ENCODE measurements around the gene CLEC11A.

Gene CLEC11A

DNA sequence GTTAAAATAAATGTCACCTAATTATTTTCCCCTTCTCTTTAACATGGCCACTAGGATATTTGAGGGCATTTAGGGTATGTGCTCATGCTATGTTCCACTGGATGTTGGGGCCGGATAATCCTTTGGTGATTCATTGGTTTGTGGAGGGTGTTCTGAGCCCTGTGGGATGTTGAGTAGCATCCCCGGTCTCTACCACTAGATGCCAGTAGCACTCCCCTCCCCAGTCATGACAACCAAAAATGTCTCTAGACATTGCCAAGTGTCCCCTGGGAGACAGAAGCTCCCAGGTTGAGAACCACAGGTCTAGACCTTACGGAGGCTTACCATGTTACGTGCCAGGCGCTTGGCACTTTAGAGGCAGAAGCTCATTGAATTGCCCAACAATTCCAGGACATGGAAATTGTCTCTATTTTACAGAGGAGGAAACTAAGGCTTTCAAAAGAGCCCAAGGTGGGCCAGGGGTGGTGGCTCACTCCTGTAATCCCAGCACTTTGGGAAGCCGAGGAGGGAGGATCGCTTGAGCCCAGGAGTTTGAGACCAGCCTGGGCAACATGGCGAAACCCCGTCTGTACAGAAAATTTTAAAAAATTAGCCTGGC, 17.6 kb upstream of the CLEC11A start:
- no peak for DNase-seq (ENCODE audit: low read depth)

DNA sequence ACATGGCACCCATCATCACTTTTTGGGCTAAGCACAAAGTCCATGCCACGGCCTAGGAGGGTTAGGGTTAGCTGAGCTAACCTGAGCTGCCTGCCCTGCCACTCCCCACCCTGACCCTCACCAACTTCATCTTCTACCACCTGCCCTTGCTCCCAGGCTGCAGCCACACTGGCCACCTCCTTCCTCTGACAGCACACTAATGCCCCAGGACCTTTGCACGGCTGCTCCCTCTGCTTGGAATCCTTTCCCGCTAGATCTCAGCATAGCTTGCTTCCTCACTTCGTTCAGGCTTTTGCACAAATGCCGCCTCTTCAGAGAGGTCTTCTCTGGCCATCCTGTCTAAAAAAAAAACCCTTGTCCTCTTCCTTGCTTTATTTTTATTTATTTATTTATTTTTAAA, 16.8 kb upstream of the CLEC11A start:
- DNase-seq (ENCODE audit: low read depth), result no peak

DNA sequence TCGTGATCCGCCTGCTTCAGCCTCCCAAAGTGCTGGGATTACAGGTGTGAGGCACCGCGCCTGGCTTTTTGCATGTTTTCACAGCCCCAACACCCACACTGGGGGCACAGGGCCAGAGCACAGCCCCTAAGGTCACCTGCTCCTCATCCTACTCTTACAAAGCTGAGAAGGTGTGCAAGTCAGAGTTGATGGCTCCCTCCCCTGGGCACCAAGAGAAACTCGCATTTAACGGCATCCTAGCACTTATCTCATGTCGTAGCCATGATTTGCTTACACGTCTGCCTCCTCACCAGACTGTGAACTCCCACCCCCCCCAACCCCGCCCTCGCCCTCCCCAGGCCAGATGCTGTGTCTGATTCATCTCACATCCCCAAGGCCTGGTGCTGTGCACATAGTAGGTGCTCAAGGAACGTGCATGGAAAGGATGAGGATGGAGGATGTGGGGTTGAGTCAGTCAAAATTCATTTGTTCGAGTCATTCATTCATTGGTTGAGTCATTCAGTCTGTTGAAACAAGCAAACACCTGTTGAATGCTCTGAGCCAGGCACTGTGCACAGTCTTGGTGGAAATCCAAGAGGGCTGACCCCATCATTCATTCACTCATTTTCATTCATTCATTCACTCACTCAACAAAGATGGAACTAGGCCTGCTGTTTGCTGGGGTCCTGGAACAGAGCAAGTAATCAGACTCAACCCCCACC, 14.8 kb upstream of the CLEC11A start:
- DNase-seq (ENCODE audit: low read depth), result no peak

DNA sequence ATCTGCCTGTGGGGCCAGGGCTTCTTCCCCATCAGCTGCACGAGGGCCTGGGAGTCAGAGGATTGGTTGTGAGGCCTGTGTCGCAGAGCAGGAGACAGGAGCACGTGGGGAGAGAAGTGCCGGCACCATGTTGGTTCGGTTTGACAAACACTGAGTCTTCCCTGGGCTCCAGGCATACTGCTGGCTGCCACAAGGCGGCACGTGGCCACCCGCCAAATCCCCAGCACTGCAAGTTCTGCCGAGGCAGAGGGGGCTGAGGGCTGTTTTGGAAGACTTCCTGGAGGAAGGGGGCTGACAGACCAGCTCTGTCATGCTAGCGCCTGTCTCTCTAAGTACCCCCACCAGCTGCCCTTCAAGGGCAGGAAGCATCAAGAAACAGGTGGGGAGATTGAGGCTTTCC, 13.1 kb upstream of the CLEC11A start:
- DNase-seq (ENCODE audit: low read depth), result no peak

- DNase-seq (ENCODE audit: low read depth), result no peak
These were observed 12.6 kb upstream of the CLEC11A start for GRCh38 chr19:50710612-50711011.

DNA sequence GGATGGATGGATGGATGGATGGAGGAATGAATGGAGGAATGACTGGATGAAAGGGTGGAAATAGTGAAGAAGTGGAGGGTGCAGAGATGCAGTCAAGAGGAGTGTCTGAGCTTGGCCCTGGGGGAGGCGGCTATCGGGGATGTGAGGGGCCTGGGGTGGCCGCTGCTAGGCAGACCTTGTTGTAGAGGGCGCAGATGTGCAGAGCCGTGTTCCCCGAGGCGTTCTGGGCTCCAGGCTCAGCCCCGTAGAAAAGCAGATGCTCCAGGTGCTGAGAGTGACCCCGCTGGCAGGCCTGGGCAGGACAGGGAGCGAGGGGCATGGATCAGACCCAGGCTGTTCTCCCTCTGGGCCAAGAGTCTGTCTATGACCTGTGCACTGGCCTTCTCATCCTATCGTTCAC, 12.0 kb upstream of the CLEC11A start:
- no peak for DNase-seq (ENCODE audit: low read depth)

- no peak for DNase-seq (ENCODE audit: low read depth)
These were observed 11.4 kb upstream of the CLEC11A start for GRCh38 chr19:50711805-50712204.

- no peak for DNase-seq (ENCODE audit: low read depth)
These were observed 10.3 kb upstream of the CLEC11A start for GRCh38 chr19:50712833-50713232.

DNA sequence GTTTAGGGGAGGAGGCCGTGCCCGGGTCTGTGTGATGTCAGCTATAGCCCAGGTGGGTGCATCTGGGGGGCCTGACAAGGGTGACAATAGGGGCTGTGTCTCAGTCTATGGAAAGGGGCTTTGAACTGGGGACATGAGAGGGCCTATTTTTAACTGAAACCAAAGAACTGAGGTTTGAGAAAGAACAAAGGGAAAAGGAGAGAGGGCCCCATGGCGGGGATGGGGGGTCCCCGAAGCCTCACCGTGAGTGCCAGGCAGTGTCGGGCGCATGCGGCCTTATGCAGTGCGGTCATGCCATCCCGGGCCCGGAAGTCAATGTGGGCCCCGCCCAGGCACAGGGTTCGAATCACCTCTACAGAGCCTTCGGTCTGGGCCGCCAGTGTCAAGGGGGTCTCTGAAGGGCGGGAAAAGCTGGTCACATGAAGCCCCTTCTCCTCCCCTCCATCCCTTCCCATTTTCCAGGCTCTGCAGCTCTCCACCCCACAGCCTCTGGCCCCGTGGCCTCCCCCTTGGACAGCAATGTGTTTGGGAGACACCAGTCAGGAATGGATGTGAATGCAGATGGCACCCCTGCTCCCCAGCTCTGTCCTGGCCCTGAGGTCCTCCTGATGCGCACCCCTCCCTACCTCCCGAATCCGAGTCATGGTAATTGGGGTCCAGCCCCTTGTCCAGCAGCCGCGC, 9.5 kb upstream of the CLEC11A start:
- no peak for DNase-seq (ENCODE audit: low read depth)

GRCh38 chr19:50716178-50717025, 6.8 kb upstream of the CLEC11A start:
- no peak for DNase-seq (ENCODE audit: low read depth)

DNA sequence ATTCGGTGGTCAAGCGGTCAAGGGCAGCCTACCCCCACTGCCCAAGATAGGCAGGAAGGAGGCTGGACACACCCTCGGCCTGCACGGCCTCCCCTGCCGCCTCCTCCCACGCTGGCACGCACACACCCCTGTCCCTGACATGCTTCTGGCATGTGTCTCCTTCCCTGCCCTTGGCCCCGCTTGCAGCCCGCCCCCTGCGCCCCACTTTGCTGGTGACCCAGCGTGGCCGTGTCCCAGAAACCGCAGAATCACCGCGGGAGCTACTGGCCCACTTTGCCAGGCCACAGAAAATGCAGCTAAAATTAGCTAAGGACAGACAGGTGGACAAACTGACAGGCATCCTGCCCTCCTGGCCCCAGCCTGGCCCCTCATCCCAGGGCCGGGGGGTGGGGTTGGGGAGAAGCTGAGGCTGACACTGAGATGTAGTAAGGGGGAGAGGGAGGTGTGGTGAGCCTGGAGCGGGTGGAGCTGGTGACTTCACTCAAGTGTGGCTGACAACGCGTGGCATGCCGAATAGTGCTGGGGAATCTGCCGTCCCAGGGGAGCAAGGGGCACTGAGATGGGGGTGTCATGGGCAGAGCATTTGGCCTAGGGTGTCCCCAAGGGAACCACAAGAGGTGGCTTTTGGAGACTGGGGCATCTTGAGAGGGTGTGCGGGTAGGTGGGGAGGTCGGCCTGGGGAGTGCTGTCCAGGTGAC, 6.0 kb upstream of the CLEC11A start:
- no peak for DNase-seq (ENCODE audit: low read depth)

- DNase-seq (ENCODE audit: low read depth), result no peak
These were observed 5.3 kb upstream of the CLEC11A start for GRCh38 chr19:50717891-50718254.

DNA sequence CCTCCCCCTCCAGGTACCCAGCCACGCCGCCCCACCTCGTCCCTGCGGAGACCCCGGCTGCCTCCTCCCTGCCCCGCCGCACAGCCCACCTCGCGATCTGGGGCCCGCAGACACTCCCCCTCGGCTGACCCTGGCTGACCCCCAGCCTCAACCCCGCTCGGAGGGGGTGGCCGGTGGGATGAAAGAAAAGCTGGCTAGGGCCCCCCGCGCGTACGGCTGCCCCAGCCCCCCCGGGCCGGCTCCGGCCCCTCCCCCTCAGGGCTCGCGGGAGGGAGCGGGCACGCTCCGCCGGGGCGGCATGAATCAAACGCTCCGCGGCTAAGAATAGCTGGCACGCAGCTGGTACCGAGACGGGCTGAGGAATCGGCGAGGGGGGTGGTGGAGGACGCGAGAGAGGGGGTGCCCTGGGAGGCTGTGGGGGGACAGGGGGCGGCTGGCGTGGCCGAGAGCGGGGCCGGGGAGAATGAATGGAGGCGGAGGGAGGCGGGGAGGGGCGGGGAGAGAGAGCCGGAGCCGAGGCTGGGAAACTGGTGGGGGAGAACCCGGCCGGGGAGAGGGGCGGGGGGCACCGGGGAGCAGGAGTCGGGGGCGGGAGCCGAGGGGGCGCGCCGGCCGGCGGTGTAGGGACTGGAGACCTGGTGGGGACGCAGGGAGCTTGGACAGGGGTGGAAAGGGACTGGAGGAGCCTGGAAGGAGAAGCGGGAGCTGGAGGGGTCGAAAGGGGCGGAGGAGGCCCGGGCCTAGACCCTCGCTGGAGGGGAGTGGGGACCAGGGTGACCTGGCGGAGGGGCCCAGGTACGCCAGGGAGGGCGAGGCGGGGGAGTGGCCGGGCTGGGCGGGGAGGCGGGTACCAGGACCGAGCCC, 4.7 kb upstream of the CLEC11A start:
- no peak for DNase-seq (ENCODE audit: low read depth)

DNA sequence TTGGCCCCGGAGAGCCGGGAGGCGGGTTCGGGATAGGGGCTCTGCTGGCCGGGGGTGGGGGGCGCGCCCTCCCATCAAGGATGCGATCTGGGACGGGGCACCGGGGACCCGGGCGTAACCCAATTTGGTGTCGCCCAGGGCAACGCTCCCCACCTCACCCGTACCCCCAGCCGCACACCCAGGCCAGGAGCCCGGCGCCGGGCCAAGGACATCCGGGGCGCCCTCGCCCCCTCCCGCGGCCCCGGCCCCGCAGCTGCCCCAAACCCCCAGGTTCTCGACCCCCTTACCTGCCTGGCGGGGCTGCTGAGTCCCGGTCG, 4.1 kb upstream of the CLEC11A start:
- DNase-seq (ENCODE audit: low read depth), result no peak

- DNase-seq (ENCODE audit: low read depth), result no peak
These were observed 3.6 kb upstream of the CLEC11A start, which contains the start of gene SHANK1 for GRCh38 chr19:50719566-50719965. SHANK1 (minus strand) TSS chr19:50719802; CDS start chr19:50716919, 2,883 bp downstream.

DNA sequence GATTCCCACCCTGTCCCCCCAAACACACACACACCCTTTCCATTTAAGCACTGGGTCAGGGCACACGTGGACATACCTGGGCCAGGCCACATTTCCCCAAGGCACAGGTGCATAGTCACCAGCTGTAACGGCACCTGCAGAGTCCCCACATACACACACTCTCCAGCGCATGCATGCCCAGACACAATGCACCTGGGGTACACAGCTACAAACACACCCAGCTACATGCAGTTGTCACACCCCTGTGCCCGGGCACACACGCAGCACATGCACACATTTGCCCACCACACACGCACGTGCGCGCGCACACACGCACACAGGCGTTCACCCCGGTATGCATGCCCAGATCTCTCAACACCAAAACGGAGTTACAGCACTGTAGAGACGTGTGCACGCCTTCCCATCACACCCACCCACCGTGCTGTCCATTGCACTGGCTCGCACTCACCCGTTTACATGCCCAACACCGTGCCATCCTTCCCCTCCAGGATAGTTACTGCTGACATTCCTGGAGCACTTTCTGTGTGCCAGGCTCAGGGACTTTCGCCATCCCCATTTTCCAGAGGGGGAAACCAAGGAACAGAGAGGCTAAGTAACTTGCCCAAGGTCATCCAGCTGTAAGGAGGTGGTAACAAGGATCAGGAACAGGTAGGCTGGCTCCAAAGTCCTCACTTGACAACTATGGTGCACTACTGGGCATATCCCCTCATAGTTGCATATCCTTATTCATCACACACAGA, 2.8 kb upstream of the CLEC11A start:
- no peak for DNase-seq (ENCODE audit: low read depth)

- DNase-seq (ENCODE audit: low read depth), result no peak
These were observed 2.2 kb upstream of the CLEC11A start for GRCh38 chr19:50720921-50721381.

DNA sequence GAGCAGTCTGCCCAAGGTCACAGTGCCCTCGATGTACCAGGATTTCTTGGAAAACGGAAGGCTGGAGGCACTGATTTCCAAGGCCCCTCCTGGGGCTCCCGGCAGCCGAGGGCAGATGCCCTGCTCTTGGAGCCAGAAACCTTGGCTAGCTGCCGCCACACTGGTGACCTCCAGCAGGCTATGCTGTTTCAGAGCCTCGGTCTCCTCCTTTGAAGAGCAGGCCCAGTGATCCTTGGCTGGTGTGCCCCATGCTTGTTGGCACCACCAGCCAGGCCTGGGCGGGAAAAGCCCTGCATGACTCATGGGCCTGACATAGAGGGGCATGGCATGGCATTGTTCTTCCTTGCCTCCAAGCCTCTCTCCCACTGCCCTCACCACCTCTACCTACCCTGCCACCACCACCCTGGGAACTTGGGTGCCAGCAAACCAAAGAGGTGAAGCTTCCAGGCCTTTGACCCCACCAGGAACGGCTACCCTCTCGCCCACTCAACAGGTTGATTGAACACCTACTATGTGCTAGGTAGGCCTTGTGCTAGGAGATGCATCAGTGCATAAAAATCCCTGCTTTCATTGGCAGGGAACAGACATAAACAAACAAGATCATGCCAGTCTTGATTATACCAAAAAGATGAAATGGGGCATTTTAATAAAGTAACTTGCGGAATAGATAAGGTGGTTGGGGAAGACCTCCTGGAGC, 1.6 kb upstream of the CLEC11A start:
- no peak for DNase-seq (ENCODE audit: low read depth)

DNA sequence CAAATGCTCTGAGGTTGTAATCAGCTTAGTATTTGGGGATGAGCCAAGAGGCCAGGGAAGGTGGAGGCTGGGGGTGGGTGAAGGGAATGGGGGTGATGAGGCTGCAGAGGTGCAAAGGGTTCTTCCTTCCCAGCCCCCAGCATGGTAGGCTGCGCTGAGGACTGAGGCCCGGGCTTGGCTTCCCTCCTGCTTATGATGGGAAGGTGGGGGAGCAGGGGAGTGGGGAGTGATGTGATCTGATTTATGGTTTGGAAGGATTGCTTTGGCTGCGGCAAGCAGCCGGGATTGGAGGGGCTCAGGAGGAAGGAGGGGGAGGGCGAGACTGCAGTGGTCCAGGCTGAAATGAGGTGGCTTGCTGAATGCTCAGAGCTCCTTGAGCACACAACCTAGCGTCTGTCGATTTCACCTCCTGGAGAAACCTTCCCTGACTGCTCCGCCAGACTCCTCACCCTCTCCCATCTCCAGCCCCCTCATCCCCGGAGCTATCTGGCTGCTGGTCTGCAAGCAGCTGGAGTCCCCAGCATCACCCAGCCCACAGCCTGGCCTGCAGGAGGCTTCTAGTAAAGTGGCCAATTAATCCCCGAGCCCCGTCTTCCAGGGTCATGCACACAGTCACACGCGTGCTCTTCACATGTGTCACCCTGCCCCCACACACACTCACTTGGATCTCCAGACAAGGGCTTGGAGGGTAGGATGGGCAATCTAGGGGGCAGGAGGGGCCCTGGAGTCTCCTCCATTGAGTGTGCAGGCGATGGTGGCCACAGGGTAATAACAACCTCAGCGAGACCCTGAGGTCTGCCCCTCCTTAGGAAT, 757 bp upstream of the CLEC11A start:
- DNase-seq (ENCODE audit: low read depth), result no peak

Data from stimulated activated CD8-positive, alpha-beta memory T cell treated with anti-CD3 and anti-CD28 coated beads, Interleukin-15, amount 100 ng/mL, for 24 hours (primary cell).